Measurements from ENCODE around the gene TSPAN32. TPM values are rescaled to one million over a fixed set of nuclear protein-coding genes. Genes with fewer than 3 reads are reported as not detected.

Gene TSPAN32
- polyA plus RNA-seq, 1 experiment, result 0.42 TPM

- Histone ChIP-seq H3K36me3 (ENCODE audit: control insufficient read depth, insufficient read depth, low read length) (no peaks in the 10 kb centered on the region), H3K27me3 (ENCODE audit: control insufficient read depth, insufficient read depth, low read length) (no peaks in the 10 kb centered on the region), H3K4me3 (ENCODE audit: low read depth, low read length) (no peak overlapping the region)
- no peak for DNase-seq (ENCODE audit: low read depth)
- ChIA-PET CTCF (interaction anchor here (1.6 to 2.5 kb wide), 2 partner anchors 11 to 104 kb away, joined by 3 to 12 read pairs; no protein-coding TSS in a partner anchor), POLR2A (no interaction called here)
- TF ChIP-seq, protein P1, sequence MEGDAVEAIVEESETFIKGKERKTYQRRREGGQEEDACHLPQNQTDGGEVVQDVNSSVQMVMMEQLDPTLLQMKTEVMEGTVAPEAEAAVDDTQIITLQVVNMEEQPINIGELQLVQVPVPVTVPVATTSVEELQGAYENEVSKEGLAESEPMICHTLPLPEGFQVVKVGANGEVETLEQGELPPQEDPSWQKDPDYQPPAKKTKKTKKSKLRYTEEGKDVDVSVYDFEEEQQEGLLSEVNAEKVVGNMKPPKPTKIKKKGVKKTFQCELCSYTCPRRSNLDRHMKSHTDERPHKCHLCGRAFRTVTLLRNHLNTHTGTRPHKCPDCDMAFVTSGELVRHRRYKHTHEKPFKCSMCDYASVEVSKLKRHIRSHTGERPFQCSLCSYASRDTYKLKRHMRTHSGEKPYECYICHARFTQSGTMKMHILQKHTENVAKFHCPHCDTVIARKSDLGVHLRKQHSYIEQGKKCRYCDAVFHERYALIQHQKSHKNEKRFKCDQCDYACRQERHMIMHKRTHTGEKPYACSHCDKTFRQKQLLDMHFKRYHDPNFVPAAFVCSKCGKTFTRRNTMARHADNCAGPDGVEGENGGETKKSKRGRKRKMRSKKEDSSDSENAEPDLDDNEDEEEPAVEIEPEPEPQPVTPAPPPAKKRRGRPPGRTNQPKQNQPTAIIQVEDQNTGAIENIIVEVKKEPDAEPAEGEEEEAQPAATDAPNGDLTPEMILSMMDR (IDR thresholded peaks at IDR 0.05; ENCODE audit: insufficient read depth, low read depth, low read length), result no peak
Measured at GRCh38 chr11:2316963-2317244, 15.1 kb downstream of the TSPAN32 start.

GRCh38 chr11:2317354-2318050 is 15.7 kb downstream of the TSPAN32 start:
- ChIA-PET CTCF (interaction anchor here (1.0 to 1.6 kb wide), 2 partner anchors 12 to 103 kb away, joined by 3 to 6 read pairs; no protein-coding TSS in a partner anchor), POLR2A (no interaction called here)
- Histone ChIP-seq H3K27me3 (ENCODE audit: control insufficient read depth, insufficient read depth, low read length) (no peaks in the 10 kb centered on the region), H3K36me3 (ENCODE audit: control insufficient read depth, insufficient read depth, low read length) (no peaks in the 10 kb centered on the region), H3K4me3 (ENCODE audit: low read depth, low read length) (no peak overlapping the region)
- no peak for DNase-seq (ENCODE audit: low read depth)
- TF ChIP-seq, protein P1 (IDR thresholded peaks at IDR 0.05; ENCODE audit: insufficient read depth, low read depth, low read length), result no peak

- CTCF ChIA-PET, result interaction anchor here (1.0 kb wide), 1 partner anchor 12 kb away, joined by 6 read pairs; no protein-coding TSS in a partner anchor
Measured at GRCh38 chr11:2318123-2318522, 16.3 kb downstream of the TSPAN32 start.

DNA sequence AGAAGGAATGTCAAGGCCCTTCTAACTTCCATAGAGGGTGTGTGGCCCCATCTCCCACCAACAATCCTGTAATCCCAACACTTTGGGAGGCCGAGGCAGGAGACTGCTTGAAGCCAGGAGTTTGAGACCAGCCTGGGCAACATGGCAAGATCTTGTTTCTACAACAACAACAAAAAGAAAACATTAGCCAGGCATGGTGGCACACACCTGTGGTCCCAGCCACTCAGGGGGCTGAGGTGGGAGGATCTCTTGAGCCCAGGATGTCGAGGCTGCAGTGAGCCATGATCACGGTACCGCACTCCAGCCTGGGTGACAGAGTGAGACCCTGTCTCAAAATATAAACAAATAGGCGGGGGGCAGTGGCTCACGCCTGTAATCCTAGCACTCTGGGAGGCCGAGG is 16.9 kb downstream of the TSPAN32 start:
- H3K4me3 ChIP-seq (ENCODE audit: low read depth, low read length), result no peak overlapping the region
- no peaks in the 10 kb centered on the region for H3K27me3 ChIP-seq (ENCODE audit: control insufficient read depth, insufficient read depth, low read length)
- ChIA-PET POLR2A (no interaction called here), CTCF (interaction anchor here (1.0 kb wide), 1 partner anchor 13 kb away, joined by 6 read pairs; no protein-coding TSS in a partner anchor)
- no peaks in the 10 kb centered on the region for H3K36me3 ChIP-seq (ENCODE audit: control insufficient read depth, insufficient read depth, low read length)
- DNase-seq (ENCODE audit: low read depth), result no peak
- TF ChIP-seq, protein P1 (IDR thresholded peaks at IDR 0.05; ENCODE audit: insufficient read depth, low read depth, low read length), result no peak

More at GRCh38 chr11:2318123-2318522, 16.3 kb downstream of the TSPAN32 start:
- POLR2A ChIA-PET, result no interaction called here
- H3K27me3 ChIP-seq (ENCODE audit: control insufficient read depth, insufficient read depth, low read length), result no peaks in the 10 kb centered on the region
- no peak for DNase-seq (ENCODE audit: low read depth)
- no peaks in the 10 kb centered on the region for H3K36me3 ChIP-seq (ENCODE audit: control insufficient read depth, insufficient read depth, low read length)
- TF ChIP-seq, protein P1 (IDR thresholded peaks at IDR 0.05; ENCODE audit: insufficient read depth, low read depth, low read length), result no peak
- H3K4me3 ChIP-seq (ENCODE audit: low read depth, low read length), result no peak overlapping the region

DNA sequence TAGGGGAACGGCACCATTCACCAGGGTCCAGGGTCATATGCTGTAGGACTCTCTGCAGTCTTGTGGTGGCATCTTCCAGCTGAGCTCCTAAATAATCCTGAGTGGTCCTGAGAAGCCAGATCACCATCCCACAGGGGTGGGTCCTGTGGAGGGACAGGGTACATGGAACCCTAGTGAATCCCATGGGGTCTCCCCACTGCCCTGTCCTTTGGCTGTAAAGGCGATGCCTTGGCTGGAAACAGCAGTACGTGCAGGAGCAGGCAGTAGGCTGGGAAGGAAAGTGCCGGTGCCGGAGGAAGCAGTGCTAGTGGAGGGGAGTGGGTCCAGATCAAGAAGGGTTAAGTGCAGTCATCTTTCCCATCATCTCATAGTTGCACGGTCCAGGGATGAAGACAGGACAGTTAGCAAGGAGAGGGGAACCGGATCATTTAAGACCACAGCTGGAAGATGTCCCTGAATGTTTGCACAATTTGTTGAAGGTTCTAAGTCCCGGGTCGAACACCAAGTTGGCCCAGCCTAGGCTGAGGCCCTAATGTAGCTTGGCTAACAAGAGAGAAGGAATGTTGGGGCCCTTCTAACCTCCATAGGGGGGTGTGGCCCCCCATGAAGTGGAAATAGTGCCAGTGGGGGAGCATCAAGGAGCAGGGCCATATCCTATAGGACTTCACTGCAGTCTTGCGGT is 18.1 kb downstream of the TSPAN32 start:
- no peak for DNase-seq (ENCODE audit: low read depth)
- TF ChIP-seq, protein P1 (IDR thresholded peaks at IDR 0.05; ENCODE audit: insufficient read depth, low read depth, low read length), result no peak
- Histone ChIP-seq H3K36me3 (ENCODE audit: control insufficient read depth, insufficient read depth, low read length) (no peaks in the 10 kb centered on the region), H3K4me3 (ENCODE audit: low read depth, low read length) (no peak overlapping the region), H3K27me3 (ENCODE audit: control insufficient read depth, insufficient read depth, low read length) (no peaks in the 10 kb centered on the region)
- ChIA-PET POLR2A (no interaction called here), CTCF (no interaction called here)

Measured in BJ (cell line).